ENCODE data around the gene STARD13.

DNA sequence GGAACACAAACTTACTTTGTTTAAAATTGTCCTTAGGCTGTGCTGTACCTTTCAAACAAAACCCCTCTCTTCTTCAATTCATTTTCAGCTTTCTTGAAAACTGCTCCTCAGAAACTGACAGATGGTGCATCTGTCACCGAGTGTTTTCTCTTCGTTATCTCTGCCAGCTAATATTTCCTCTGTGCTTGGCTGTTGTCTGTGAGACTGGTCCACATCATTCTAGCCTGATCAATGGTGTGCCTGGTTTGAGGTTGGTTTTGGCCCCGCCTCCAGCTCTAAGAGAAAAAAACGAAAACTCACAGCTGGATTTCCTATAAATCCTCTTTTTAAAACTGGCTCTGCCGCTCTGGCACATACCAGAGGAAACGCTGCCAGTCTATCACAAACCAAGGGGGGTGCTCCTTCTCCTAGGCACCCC, 79.7 kb downstream of the STARD13 start:
- TF ChIP-seq, protein P1, sequence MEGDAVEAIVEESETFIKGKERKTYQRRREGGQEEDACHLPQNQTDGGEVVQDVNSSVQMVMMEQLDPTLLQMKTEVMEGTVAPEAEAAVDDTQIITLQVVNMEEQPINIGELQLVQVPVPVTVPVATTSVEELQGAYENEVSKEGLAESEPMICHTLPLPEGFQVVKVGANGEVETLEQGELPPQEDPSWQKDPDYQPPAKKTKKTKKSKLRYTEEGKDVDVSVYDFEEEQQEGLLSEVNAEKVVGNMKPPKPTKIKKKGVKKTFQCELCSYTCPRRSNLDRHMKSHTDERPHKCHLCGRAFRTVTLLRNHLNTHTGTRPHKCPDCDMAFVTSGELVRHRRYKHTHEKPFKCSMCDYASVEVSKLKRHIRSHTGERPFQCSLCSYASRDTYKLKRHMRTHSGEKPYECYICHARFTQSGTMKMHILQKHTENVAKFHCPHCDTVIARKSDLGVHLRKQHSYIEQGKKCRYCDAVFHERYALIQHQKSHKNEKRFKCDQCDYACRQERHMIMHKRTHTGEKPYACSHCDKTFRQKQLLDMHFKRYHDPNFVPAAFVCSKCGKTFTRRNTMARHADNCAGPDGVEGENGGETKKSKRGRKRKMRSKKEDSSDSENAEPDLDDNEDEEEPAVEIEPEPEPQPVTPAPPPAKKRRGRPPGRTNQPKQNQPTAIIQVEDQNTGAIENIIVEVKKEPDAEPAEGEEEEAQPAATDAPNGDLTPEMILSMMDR (IDR thresholded peaks at IDR 0.05) = no peak
- no peak for TF ChIP-seq POLR2A (IDR thresholded peaks at IDR 0.05)
